Mucosa of descending colon (tissue), 3 donors: Measurements from ENCODE around the gene IL4R. TPM values are rescaled to one million over a fixed set of nuclear protein-coding genes. Genes with fewer than 3 reads are reported as not detected.

Source experiments
- ATAC-seq: fragments of 200-7000 bp; cut with Tn5 transposase; one replicate; pipeline ENCODE4 v1.9.1; 2020; ENCODE audit warnings: mild to moderate bottlenecking, moderate library complexity
- DNase-seq, 3 donors: peaks; one replicate each; pipeline ENCODE4 v3.0.0-alpha.2; 2020
- H3K36me3 ChIP-seq: fragments of 200-600 bp; one replicate; pipeline ENCODE4 v1.8.0; 2021; ENCODE audit warnings: low read depth, mild to moderate bottlenecking
- H3K4me1 ChIP-seq: fragments of 200-600 bp; one replicate; pipeline ENCODE4 v1.8.0; 2021; ENCODE audit warnings: low read depth, mild to moderate bottlenecking
- H3K4me3 ChIP-seq: fragments of 200-600 bp; one replicate; pipeline ENCODE4 v1.8.0; 2021; ENCODE audit warnings: mild to moderate bottlenecking
- H3K9me3 ChIP-seq: fragments of 200-600 bp; one replicate; pipeline ENCODE4 v1.8.0; 2021; ENCODE audit warnings: mild to moderate bottlenecking
- CTCF ChIP-seq: fragments of 200-600 bp; IDR thresholded peaks from one replicate; pipeline ENCODE4 v1.8.0; 2022; ENCODE audit warnings: antibody characterized with exemption, mild to moderate bottlenecking
- intact Hi-C, 2 donors: fragments of 100-400 bp; cut with DNase I in 1 of 2; cut with micrococcal nuclease in 1 of 2; formaldehyde crosslinking; loops; one replicate each; pipeline versions ENCODE4 v1.11.0 to v1.11.1; 2022; cut with DNase I, micrococcal nuclease
- total RNA-seq, 3 donors: library from RNA; stranded (reverse); fragmentation: NEBNext Ultra II Directional in 2 of 3; extraction: Animal tissue kit (Norgen Biotek cat#: 25700) in 2 of 3; gene quantifications; one replicate each; pipeline versions ENCODE4 v1.2.1 to v1.2.4, GENCODE V29; 2021 to 2023
- donor health status: DM: no; HTN: no; CAD: no; lungs with moderate emphysema.
- donor health status: DM: no; HTN: no; CAD: no.
- donor health status: DM: no; HTN: yes; CAD: no.

IL4R gene
- total RNA-seq, 3 donors from 2014 or later = 131 to 207 (median 164) TPM

- H3K9me3 ChIP-seq = no peaks in the 10 kb centered on the region
Observed at GRCh38 chr16:27291722-27292240, 22.0 kb upstream of the IL4R start.

GRCh38 chr16:27293343-27293742 is 20.4 kb upstream of the IL4R start:
- TF ChIP-seq CTCF = no peak
- no peak overlapping the region for H3K4me3 ChIP-seq
- intact Hi-C loops = no loop called here

More at GRCh38 chr16:27291722-27292240, 22.0 kb upstream of the IL4R start:
- Histone ChIP-seq H3K4me3 (no peak overlapping the region), H3K4me1 (no peaks in the 10 kb centered on the region), H3K36me3 (no peaks in the 10 kb centered on the region)
- ATAC-seq = no peak
- intact Hi-C loops = no loop called here
- no peak for DNase-seq
- TF ChIP-seq CTCF = no peak

GRCh38 chr16:27298132-27298531 is 15.6 kb upstream of the IL4R start:
- Histone ChIP-seq H3K9me3 (no peaks in the 10 kb centered on the region), H3K4me3 (no peak overlapping the region), H3K4me1 (no peaks in the 10 kb centered on the region), H3K36me3 (no peaks in the 10 kb centered on the region)
- intact Hi-C loops = no loop called here
- no peak for TF ChIP-seq CTCF
- ATAC-seq (no peak), DNase-seq (no peak)

More at GRCh38 chr16:27293343-27293742, 20.4 kb upstream of the IL4R start:
- ATAC-seq (no peak), DNase-seq (no peak)
- Histone ChIP-seq H3K36me3 (no peaks in the 10 kb centered on the region), H3K4me1 (no peaks in the 10 kb centered on the region), H3K9me3 (no peaks in the 10 kb centered on the region)

GRCh38 chr16:27301236-27301861 is 12.4 kb upstream of the IL4R start:
- no peak for TF ChIP-seq CTCF
- ATAC-seq (no peak), DNase-seq (no peak)
- H3K4me3 ChIP-seq = no peak overlapping the region
- intact Hi-C loops = no loop called here
- H3K9me3 ChIP-seq = no peaks in the 10 kb centered on the region
- no peaks in the 10 kb centered on the region for H3K4me1 ChIP-seq
- no peaks in the 10 kb centered on the region for H3K36me3 ChIP-seq

- no peak for TF ChIP-seq CTCF
- Histone ChIP-seq H3K9me3 (no peaks in the 10 kb centered on the region), H3K36me3 (no peaks in the 10 kb centered on the region), H3K4me1 (no peaks in the 10 kb centered on the region), H3K4me3 (no peak overlapping the region)
- intact Hi-C loops = no loop called here
- no peak for ATAC-seq
- DNase-seq = no peak
Observed at GRCh38 chr16:27302126-27302525, 11.6 kb upstream of the IL4R start.
